ENCODE measurements around the gene ZNF3.

The ZNF3 gene

GRCh38 chr7:100079024-100079560 lies 2.4 kb downstream of the ZNF3 start (continued):
- TF ChIP-seq, protein P1, sequence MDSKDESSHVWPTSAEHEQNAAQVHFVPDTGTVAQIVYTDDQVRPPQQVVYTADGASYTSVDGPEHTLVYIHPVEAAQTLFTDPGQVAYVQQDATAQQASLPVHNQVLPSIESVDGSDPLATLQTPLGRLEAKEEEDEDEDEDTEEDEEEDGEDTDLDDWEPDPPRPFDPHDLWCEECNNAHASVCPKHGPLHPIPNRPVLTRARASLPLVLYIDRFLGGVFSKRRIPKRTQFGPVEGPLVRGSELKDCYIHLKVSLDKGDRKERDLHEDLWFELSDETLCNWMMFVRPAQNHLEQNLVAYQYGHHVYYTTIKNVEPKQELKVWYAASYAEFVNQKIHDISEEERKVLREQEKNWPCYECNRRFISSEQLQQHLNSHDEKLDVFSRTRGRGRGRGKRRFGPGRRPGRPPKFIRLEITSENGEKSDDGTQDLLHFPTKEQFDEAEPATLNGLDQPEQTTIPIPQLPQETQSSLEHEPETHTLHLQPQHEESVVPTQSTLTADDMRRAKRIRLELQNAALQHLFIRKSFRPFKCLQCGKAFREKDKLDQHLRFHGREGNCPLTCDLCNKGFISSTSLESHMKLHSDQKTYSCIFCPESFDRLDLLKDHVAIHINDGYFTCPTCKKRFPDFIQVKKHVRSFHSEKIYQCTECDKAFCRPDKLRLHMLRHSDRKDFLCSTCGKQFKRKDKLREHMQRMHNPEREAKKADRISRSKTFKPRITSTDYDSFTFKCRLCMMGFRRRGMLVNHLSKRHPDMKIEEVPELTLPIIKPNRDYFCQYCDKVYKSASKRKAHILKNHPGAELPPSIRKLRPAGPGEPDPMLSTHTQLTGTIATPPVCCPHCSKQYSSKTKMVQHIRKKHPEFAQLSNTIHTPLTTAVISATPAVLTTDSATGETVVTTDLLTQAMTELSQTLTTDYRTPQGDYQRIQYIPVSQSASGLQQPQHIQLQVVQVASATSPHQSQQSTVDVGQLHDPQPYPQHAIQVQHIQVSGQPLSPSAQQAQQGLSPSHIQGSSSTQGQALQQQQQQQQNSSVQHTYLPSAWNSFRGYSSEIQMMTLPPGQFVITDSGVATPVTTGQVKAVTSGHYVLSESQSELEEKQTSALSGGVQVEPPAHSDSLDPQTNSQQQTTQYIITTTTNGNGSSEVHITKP (tag by site-specific recombination; IDR thresholded peaks at IDR 0.05), result no peak
- TF ChIP-seq ZNF521 (tag by site-specific recombination; IDR thresholded peaks at IDR 0.05) (no peak), IKZF3 (tag by site-specific recombination; IDR thresholded peaks at IDR 0.05) (no peak), ZNF175 (tag by site-specific recombination; IDR thresholded peaks at IDR 0.05) (no peak), ZNF23 (tag by site-specific recombination; IDR thresholded peaks at IDR 0.05; ENCODE audit: borderline replicate concordance) (no peak), ZNF76 (tag by site-specific recombination; IDR thresholded peaks at IDR 0.05; ENCODE audit: borderline replicate concordance, low read depth) (no peak), ZNF660 (tag by site-specific recombination; IDR thresholded peaks at IDR 0.05) (no peak), OVOL3 (tag by site-specific recombination; IDR thresholded peaks at IDR 0.05) (no peak), ZNF354C (tag by site-specific recombination; IDR thresholded peaks at IDR 0.05; ENCODE audit: borderline replicate concordance, low read depth) (no peak), ZNF169 (tag by site-specific recombination; IDR thresholded peaks at IDR 0.05) (no peak)

DNA sequence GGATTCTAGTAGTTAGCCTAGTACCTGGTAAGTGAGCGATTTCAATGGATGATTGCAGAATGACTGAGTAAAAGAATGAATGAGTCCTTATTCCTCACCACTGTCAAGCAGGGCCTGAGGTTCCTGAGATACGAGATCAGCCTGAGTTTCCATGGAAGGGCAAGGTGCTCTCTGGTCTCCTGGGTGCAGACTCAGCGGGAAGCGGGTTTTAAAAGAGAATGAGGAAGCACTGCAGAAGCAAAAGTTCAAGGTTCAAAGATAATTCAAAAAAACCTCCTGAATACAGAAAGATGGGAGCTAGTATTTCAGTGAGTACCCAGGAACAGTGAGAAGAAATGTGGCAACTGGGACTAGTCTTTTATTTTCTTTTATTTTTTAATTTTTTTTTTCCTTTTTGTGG lies 4.3 kb downstream of the ZNF3 start:
- Histone ChIP-seq H3K9me3 (ENCODE audit: control insufficient read depth, insufficient read depth, low read depth, low read length) (no peaks in the 10 kb centered on the region), H3K4me3 (ENCODE audit: low read depth, low read length) (no peak overlapping the region), H3K27ac (ENCODE audit: extremely low read depth, low read depth, low read length) (no peak overlapping the region), H3K4me1 (ENCODE audit: control insufficient read depth, insufficient read depth, low read length) (no peaks in the 10 kb centered on the region), H3K36me3 (ENCODE audit: control insufficient read depth in 2 of 2, insufficient read depth in 1 of 2, low read length in 2 of 2) (peaks cover 36 to 77% of the 10 kb centered on the region in 2 experiments; a peak in 2 of 3 replicates)
- CTCF ChIA-PET, result no interaction called here
- TF ChIP-seq ZNF791 (tag by site-specific recombination; IDR thresholded peaks at IDR 0.05) (no peak), ZNF510 (tag by site-specific recombination; IDR thresholded peaks at IDR 0.05; ENCODE audit: insufficient replicate concordance) (no peak), TRIM28 (IDR thresholded peaks at IDR 0.05; ENCODE audit: borderline replicate concordance, low read length) (no peak)
- POLR2A ChIA-PET, result no interaction called here

- no peaks in the 10 kb centered on the region for H3K9me3 ChIP-seq (ENCODE audit: control insufficient read depth, insufficient read depth, low read depth, low read length)
- H3K4me3 ChIP-seq (ENCODE audit: low read depth, low read length), result no peak overlapping the region
- TF ChIP-seq, protein P2, sequence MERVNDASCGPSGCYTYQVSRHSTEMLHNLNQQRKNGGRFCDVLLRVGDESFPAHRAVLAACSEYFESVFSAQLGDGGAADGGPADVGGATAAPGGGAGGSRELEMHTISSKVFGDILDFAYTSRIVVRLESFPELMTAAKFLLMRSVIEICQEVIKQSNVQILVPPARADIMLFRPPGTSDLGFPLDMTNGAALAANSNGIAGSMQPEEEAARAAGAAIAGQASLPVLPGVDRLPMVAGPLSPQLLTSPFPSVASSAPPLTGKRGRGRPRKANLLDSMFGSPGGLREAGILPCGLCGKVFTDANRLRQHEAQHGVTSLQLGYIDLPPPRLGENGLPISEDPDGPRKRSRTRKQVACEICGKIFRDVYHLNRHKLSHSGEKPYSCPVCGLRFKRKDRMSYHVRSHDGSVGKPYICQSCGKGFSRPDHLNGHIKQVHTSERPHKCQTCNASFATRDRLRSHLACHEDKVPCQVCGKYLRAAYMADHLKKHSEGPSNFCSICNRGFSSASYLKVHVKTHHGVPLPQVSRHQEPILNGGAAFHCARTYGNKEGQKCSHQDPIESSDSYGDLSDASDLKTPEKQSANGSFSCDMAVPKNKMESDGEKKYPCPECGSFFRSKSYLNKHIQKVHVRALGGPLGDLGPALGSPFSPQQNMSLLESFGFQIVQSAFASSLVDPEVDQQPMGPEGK (tag by site-specific recombination; IDR thresholded peaks at IDR 0.05), result no peak
- no peak for TF ChIP-seq ZFP3 (tag by site-specific recombination; IDR thresholded peaks at IDR 0.05; ENCODE audit: low read depth)
- no peak for TF ChIP-seq ZNF610 (tag by site-specific recombination; IDR thresholded peaks at IDR 0.05; ENCODE audit: borderline replicate concordance)
- TF ChIP-seq ZBTB20 (tag by site-specific recombination; IDR thresholded peaks at IDR 0.05), result no peak
- H3K36me3 ChIP-seq (ENCODE audit: control insufficient read depth in 2 of 2, insufficient read depth in 1 of 2, low read length in 2 of 2), result peaks cover 37 to 95% of the 10 kb centered on the region in 2 experiments; a peak in 2 of 3 replicates
- H3K27ac ChIP-seq (ENCODE audit: extremely low read depth, low read depth, low read length), result no peak overlapping the region
- ChIA-PET POLR2A (interaction anchor here (0.7 kb wide), 1 partner anchor 175 kb away, joined by 3 read pairs; no protein-coding TSS in a partner anchor), CTCF (interaction anchor here (0.6 to 0.7 kb wide), 2 partner anchors 25 to 85 kb away, joined by 3 read pairs; no protein-coding TSS in a partner anchor)
- H3K4me1 ChIP-seq (ENCODE audit: control insufficient read depth, insufficient read depth, low read length), result no peaks in the 10 kb centered on the region
These were observed 6.1 kb downstream of the ZNF3 start for GRCh38 chr7:100075418-100075817.

Measured in HEK293 (cell line).